PC-3 (cell line): ENCODE data around the gene PGBD4. TPM values are rescaled to one million over a fixed set of nuclear protein-coding genes. Genes with fewer than 3 reads are reported as not detected.

Experiments used
- ATAC-seq: fragments of 200-7000 bp; cut with Tn5 transposase; 2 replicates; pipeline ENCODE4 v1.9.1; 2020; ENCODE audit warnings: mild to moderate bottlenecking, moderate library complexity
- BruUV-seq: library from RNA; stranded (reverse); fragments of 400-500 nt; replicated peaks from 2 replicates; lab custom pipeline; 2021; lab: Mats Ljungman, UMichigan
- CTCF ChIA-PET: fragments of 300-600 bp; sonication (Branson Sonifier 250); formaldehyde crosslinking; loops from one replicate; lab custom pipeline; 2022; ENCODE audit warnings: antibody characterized with exemption; lab: Charles Lee
- POLR2A ChIA-PET: fragments of 300-600 bp; sonication (Branson Sonifier 250); formaldehyde crosslinking; loops from one replicate; lab custom pipeline; 2022; ENCODE audit warnings: antibody characterized with exemption; ENCODE audit not compliant: unreplicated experiment; lab: Charles Lee
- DNase-seq: peaks from one replicate; pipeline ENCODE4 v3.0.0-alpha.2; 2015
- H2AFZ ChIP-seq: fragments of 300-600 bp; sonication (generic); 2 replicates; pipeline ENCODE4 v1.6.0; 2016; ENCODE audit warnings: antibody characterized with exemption, low read length
- H3F3A ChIP-seq: fragments of 300-600 bp; sonication (generic); one replicate; pipeline ENCODE4 v1.6.0; 2017; ENCODE audit warnings: antibody characterized with exemption, low read length, control low read depth, mild to moderate bottlenecking; ENCODE audit not compliant: unreplicated experiment
- H3K27ac ChIP-seq: fragments of 300-600 bp; sonication (generic); 2 replicates; pipeline ENCODE4 v1.5.1; 2016; ENCODE audit warnings: mild to moderate bottlenecking, low read length
- H3K27me3 ChIP-seq: fragments of 300-600 bp; sonication (generic); 2 replicates; pipeline ENCODE4 v1.6.1; 2016; ENCODE audit warnings: low read length, mixed read lengths
- H3K36me3 ChIP-seq: fragments of 300-600 bp; sonication (generic); 2 replicates; pipeline ENCODE4 v1.6.1; 2016; ENCODE audit warnings: low read depth, mixed run types, low read length, mixed read lengths
- H3K4me1 ChIP-seq: fragments of 300-600 bp; sonication (generic); 2 replicates; pipeline ENCODE4 v1.5.1; 2016; ENCODE audit warnings: low read length; ENCODE audit not compliant: insufficient read depth
- H3K4me2 ChIP-seq: fragments of 300-600 bp; sonication (generic); 2 replicates; pipeline ENCODE4 v1.6.0; 2016; ENCODE audit warnings: low read length
- H3K4me3 ChIP-seq: fragments of 300-600 bp; sonication (generic); 2 replicates; pipeline ENCODE4 v1.5.1; 2016; ENCODE audit warnings: mild to moderate bottlenecking, low read length, mixed read lengths
- H3K79me2 ChIP-seq: fragments of 300-600 bp; sonication (generic); 2 replicates; pipeline ENCODE4 v1.6.1; 2017; ENCODE audit warnings: low read length, mixed read lengths
- H3K9ac ChIP-seq: fragments of 300-600 bp; sonication (generic); 2 replicates; pipeline ENCODE4 v1.6.0; 2016; ENCODE audit warnings: mild to moderate bottlenecking, low read length
- H3K9me2 ChIP-seq: fragments of 300-600 bp; sonication (generic); replicated peaks from 2 replicates; pipeline ENCODE4 v1.6.1; 2016; ENCODE audit warnings: mixed run types, low read length, mixed read lengths
- H3K9me3 ChIP-seq: fragments of 300-600 bp; sonication (generic); 2 replicates; pipeline ENCODE4 v1.6.1; 2016; ENCODE audit warnings: low read length, mixed read lengths
- H4K20me1 ChIP-seq: fragments of 300-600 bp; sonication (generic); 2 replicates; pipeline ENCODE4 v1.6.1; 2016; ENCODE audit warnings: low read length, mixed read lengths
- CTCF ChIP-seq: fragments of 300-600 bp; sonication (generic); conservative IDR thresholded peaks from 2 replicates; pipeline ENCODE4 v1.5.1; 2017; ENCODE audit warnings: antibody characterized with exemption, low read depth, mild to moderate bottlenecking, low read length
- EZH2 ChIP-seq: fragments of 300-600 bp; sonication (generic); IDR thresholded peaks from one replicate; pipeline ENCODE4 v1.6.1; 2017; ENCODE audit warnings: antibody characterized with exemption, mild to moderate bottlenecking, low read length; ENCODE audit not compliant: unreplicated experiment
- EZH2phosphoT487 ChIP-seq: fragments of 300-600 bp; sonication (generic); IDR thresholded peaks from 2 replicates; pipeline ENCODE4 v1.6.1; 2018; ENCODE audit warnings: mild to moderate bottlenecking, antibody characterized with exemption, low read length, borderline replicate concordance
- intact Hi-C: fragments of 100-400 bp; cut with micrococcal nuclease; formaldehyde crosslinking; loops from 2 replicates; pipeline ENCODE4 v1.9.0; 2023
- total RNA-seq: library from RNA; depleted of rRNA; stranded (reverse); fragments of >200 nt; gene quantifications from 2 replicates; pipeline ENCODE4 v1.2.3, GENCODE V29; 2014

The PGBD4 gene
- total RNA-seq, 1 experiment from 2014 or later, result 2.6 TPM

GRCh38 chr15:34084086-34084485, 17.8 kb upstream of the PGBD4 start:
- TSS peak; percentile 71 for BruUV-seq
- CTCF ChIA-PET, result no interaction called here

GRCh38 chr15:34085746-34086145, 16.1 kb upstream of the PGBD4 start:
- Histone ChIP-seq H2AFZ (no peak overlapping the region), H3F3A (no peaks in the 10 kb centered on the region), H3K36me3 (peaks cover 34% of the 10 kb centered on the region), H3K9me2 (no peaks in the 10 kb centered on the region), H3K79me2 (no peaks in the 10 kb centered on the region), H3K9me3 (no peaks in the 10 kb centered on the region), H3K9ac (no peak overlapping the region), H3K4me1 (no peaks in the 10 kb centered on the region), H4K20me1 (no peaks in the 10 kb centered on the region), H3K4me3 (no peak overlapping the region), H3K27ac (no peak overlapping the region), H3K4me2 (no peak overlapping the region), H3K27me3 (no peaks in the 10 kb centered on the region)
- ChIA-PET POLR2A (no interaction called here), CTCF (interaction anchor here (0.6 kb wide), 1 partner anchor 894 kb away, joined by 3 read pairs; no protein-coding TSS in a partner anchor)
- DNase-seq (no peak), ATAC-seq (no peak)
- TF ChIP-seq CTCF (no peak), EZH2 (no peak), EZH2phosphoT487 (no peak)
- no TSS peak for BruUV-seq
- intact Hi-C loops, result loop anchor here (10.0 kb wide), 1 partner anchor 379 kb away; no protein-coding TSS in a partner anchor

More at GRCh38 chr15:34084086-34084485, 17.8 kb upstream of the PGBD4 start:
- H3K27me3 ChIP-seq, result no peaks in the 10 kb centered on the region
- H3K36me3 ChIP-seq, result peaks cover 29% of the 10 kb centered on the region
- H3K4me1 ChIP-seq, result no peaks in the 10 kb centered on the region
- H3K4me3 ChIP-seq, result no peak overlapping the region
- no peak overlapping the region for H2AFZ ChIP-seq
- TF ChIP-seq EZH2 (no peak), EZH2phosphoT487 (no peak), CTCF (no peak)
- no peak overlapping the region for H3K27ac ChIP-seq
- intact Hi-C loops, result loop anchor here (5.0 to 10.0 kb wide), 2 partner anchors 47 to 381 kb away; partner anchors contain the start of gene AVEN
- no peaks in the 10 kb centered on the region for H3K79me2 ChIP-seq
- no peaks in the 10 kb centered on the region for H3K9me3 ChIP-seq
- ATAC-seq (peak; percentile 95), DNase-seq (peak; percentile 58)
- H3K9me2 ChIP-seq, result no peaks in the 10 kb centered on the region
- no peaks in the 10 kb centered on the region for H4K20me1 ChIP-seq
- no peak overlapping the region for H3K9ac ChIP-seq
- POLR2A ChIA-PET, result no interaction called here
- no peak overlapping the region for H3K4me2 ChIP-seq
- H3F3A ChIP-seq, result no peaks in the 10 kb centered on the region

- H3K9ac ChIP-seq, result no peak overlapping the region
- H3K4me1 ChIP-seq, result peaks cover 10% of the 10 kb centered on the region; the same call in 1 of the 2 replicates
- H3K36me3 ChIP-seq, result peaks cover 10% of the 10 kb centered on the region
- no TSS peak for BruUV-seq
- H3K4me2 ChIP-seq, result peak overlapping the region; percentile 95
- no peak overlapping the region for H3K27ac ChIP-seq
- CTCF ChIA-PET, result no interaction called here
- no peaks in the 10 kb centered on the region for H3K9me3 ChIP-seq
- no peak overlapping the region for H2AFZ ChIP-seq
- DNase-seq (no peak), ATAC-seq (no peak)
- intact Hi-C loops, result loop anchor here (2.0 kb wide), 1 partner anchor 37 kb away; no protein-coding TSS in a partner anchor
- H3K79me2 ChIP-seq, result peaks cover 80% of the 10 kb centered on the region
- peak overlapping the region; percentile 76; the same call in 1 of the 2 replicates for H3K4me3 ChIP-seq
- H3K27me3 ChIP-seq, result no peaks in the 10 kb centered on the region
- POLR2A ChIA-PET, result no interaction called here
- H3K9me2 ChIP-seq, result no peaks in the 10 kb centered on the region
- H4K20me1 ChIP-seq, result no peaks in the 10 kb centered on the region
- TF ChIP-seq EZH2phosphoT487 (no peak), EZH2 (no peak), CTCF (no peak)
- H3F3A ChIP-seq, result peaks cover 5% of the 10 kb centered on the region
Measured at GRCh38 chr15:34099914-34100313, 2.0 kb upstream of the PGBD4 start.
